Activated CD4-positive, CD25-positive, alpha-beta regulatory T cell treated with anti-CD3 and anti-CD28 coated beads, Interleukin-2, amount 50 U/mL, for 16 hours (primary cell): Measurements from ENCODE around the gene HPSE.
"Not testable (repeated sequence)": the region's sequence is repeated elsewhere in the genome, so short reads cannot be mapped to it uniquely, and the experiment has no call there.

ENCODE experiments used
- DNase-seq: peaks from one replicate; pipeline ENCODE4 v3.0.0-alpha.2; 2020; ENCODE audit warnings: low read depth, low spot score

The HPSE gene

GRCh38 chr4:83335701-83336100 is 1.1 kb upstream of the HPSE start:
- no peak for DNase-seq

- DNase-seq, result no peak
Observed at GRCh38 chr4:83331956-83332355, 2.7 kb downstream of the HPSE start.

GRCh38 chr4:83329521-83330110 is 5.0 kb downstream of the HPSE start:
- DNase-seq, result no peak

GRCh38 chr4:83328521-83329187 is 6.0 kb downstream of the HPSE start:
- no peak for DNase-seq

GRCh38 chr4:83326546-83326945 is 8.1 kb downstream of the HPSE start:
- DNase-seq, result no peak

GRCh38 chr4:83325306-83325705 is 9.3 kb downstream of the HPSE start:
- not testable (repeated sequence) for DNase-seq

- DNase-seq, result no peak
Observed at GRCh38 chr4:83323136-83323535, 11.5 kb downstream of the HPSE start.

GRCh38 chr4:83320548-83320947 is 14.1 kb downstream of the HPSE start:
- no peak for DNase-seq

GRCh38 chr4:83318666-83319065 is 16.0 kb downstream of the HPSE start:
- DNase-seq, result no peak

GRCh38 chr4:83317671-83318070 is 17.0 kb downstream of the HPSE start:
- no peak for DNase-seq

- DNase-seq, result no peak
Observed at GRCh38 chr4:83316459-83317165, 18.0 kb downstream of the HPSE start.

- DNase-seq, result no peak
Observed at GRCh38 chr4:83315341-83315870, 19.2 kb downstream of the HPSE start.

GRCh38 chr4:83308672-83309071 is 26.0 kb downstream of the HPSE start:
- DNase-seq, result no peak

- DNase-seq, result no peak
Observed at GRCh38 chr4:83307920-83308319, 26.7 kb downstream of the HPSE start.

- no peak for DNase-seq
Observed at GRCh38 chr4:83305187-83305586, 29.5 kb downstream of the HPSE start.

- DNase-seq, result no peak
Observed at GRCh38 chr4:83297548-83298260, 36.9 kb downstream of the HPSE start.

- DNase-seq, result no peak
Observed at GRCh38 chr4:83293305-83294046, 41.2 kb downstream of the HPSE start.

- DNase-seq, result not testable (repeated sequence)
Observed at GRCh38 chr4:83290059-83290774, 44.4 kb downstream of the HPSE start.

- DNase-seq, result not testable (repeated sequence)
Observed at GRCh38 chr4:83288381-83288780, 46.3 kb downstream of the HPSE start.

- no peak for DNase-seq
Observed at GRCh38 chr4:83285055-83285407, 49.6 kb downstream of the HPSE start.
